ENCODE data around the gene TXNDC8. TPM values are rescaled to one million over a fixed set of nuclear protein-coding genes. Genes with fewer than 3 reads are reported as not detected.

TXNDC8 gene
- total and polyA plus RNA-seq, 2 of the 13 experiments (the other 11 are each of a cell fraction or from before 2014, with no cell fraction given) = not detected

- Histone ChIP-seq H3K4me1 (ENCODE audit: insufficient read depth, low read length) (no peaks in the 10 kb centered on the region), H3K4me3 (replicated peaks in 1 of 3; ENCODE audit: insufficient read depth in 1 of 3, low read depth in 2 of 3, low read length in 3 of 3) (no peak overlapping the region), H3K79me2 (ENCODE audit: insufficient read depth, low read length) (no peaks in the 10 kb centered on the region), H3K27ac (ENCODE audit: extremely low read length, insufficient read depth, low read length) (no peak overlapping the region), H3K27me3 (ENCODE audit: control insufficient read depth in 1 of 2, insufficient read depth in 2 of 2, low read length in 2 of 2) (no peaks in the 10 kb centered on the region), H2AFZ (ENCODE audit: low read length) (no peak overlapping the region), H4K20me1 (ENCODE audit: insufficient read depth, low read length) (no peaks in the 10 kb centered on the region), H3K9me3 (ENCODE audit: low read length) (no peaks in the 10 kb centered on the region), H3K9ac (ENCODE audit: insufficient read depth, low read depth, low read length) (no peak overlapping the region), H3K4me2 (ENCODE audit: low read depth, low read length) (no peak overlapping the region), H3K36me3 (replicated peaks in 1 of 2; ENCODE audit: control insufficient read depth in 1 of 2, insufficient read depth in 2 of 2, low read length in 2 of 2) (no peaks in the 10 kb centered on the region)
- intact Hi-C loops (cut with micrococcal nuclease; ENCODE audit: unreplicated experiment) = no loop called here
- BruUV-seq (replicated peaks) = no TSS peak
- ChIA-PET POLR2A (no interaction called here), CTCF (ENCODE audit: low intra/inter-chr PET ratio, low total read pairs) (no interaction called here)
- no peak for ATAC-seq
- DNase-seq (ENCODE audit: low spot score) = no peak
- TF ChIP-seq, protein P1, sequence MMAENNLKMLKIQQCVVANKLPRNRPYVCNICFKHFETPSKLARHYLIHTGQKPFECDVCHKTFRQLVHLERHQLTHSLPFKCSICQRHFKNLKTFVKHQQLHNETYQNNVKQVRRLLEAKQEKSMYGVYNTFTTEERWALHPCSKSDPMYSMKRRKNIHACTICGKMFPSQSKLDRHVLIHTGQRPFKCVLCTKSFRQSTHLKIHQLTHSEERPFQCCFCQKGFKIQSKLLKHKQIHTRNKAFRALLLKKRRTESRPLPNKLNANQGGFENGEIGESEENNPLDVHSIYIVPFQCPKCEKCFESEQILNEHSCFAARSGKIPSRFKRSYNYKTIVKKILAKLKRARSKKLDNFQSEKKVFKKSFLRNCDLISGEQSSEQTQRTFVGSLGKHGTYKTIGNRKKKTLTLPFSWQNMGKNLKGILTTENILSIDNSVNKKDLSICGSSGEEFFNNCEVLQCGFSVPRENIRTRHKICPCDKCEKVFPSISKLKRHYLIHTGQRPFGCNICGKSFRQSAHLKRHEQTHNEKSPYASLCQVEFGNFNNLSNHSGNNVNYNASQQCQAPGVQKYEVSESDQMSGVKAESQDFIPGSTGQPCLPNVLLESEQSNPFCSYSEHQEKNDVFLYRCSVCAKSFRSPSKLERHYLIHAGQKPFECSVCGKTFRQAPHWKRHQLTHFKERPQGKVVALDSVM (CRISPR knock-in tag; IDR thresholded peaks at IDR 0.05) = no peak
- TF ChIP-seq ZSCAN31 (CRISPR knock-in tag; IDR thresholded peaks at IDR 0.05; ENCODE audit: low read depth) (no peak), HOXA5 (CRISPR knock-in tag; IDR thresholded peaks at IDR 0.05) (no peak), ATF7 (IDR thresholded peaks at IDR 0.05) (no peak), ATF7 (CRISPR knock-in tag; IDR thresholded peaks at IDR 0.05) (no peak), FLYWCH1 (CRISPR knock-in tag; IDR thresholded peaks at IDR 0.05) (no peak), HMGA1 (CRISPR knock-in tag; conservative IDR thresholded peaks at IDR 0.05) (no peak), KLF9 (CRISPR knock-in tag; IDR thresholded peaks at IDR 0.05; ENCODE audit: low read depth) (no peak)
- FAIRE-seq = no peak
- WGBS (ENCODE audit: low lambda C conversion rate) = 56% methylated on average over 5 of the region's 5 CpGs
- in situ Hi-C loops (cut with HindIII; ENCODE audit: extremely low pct_ligation_motif_present, low pct_unique_long_range_greater_than_20kb) = no loop called here
Measured at GRCh38 chr9:110329639-110330230, 7.9 kb downstream of the TXNDC8 start.

GRCh38 chr9:110328763-110329162 is 8.9 kb downstream of the TXNDC8 start:
- CTCF ChIA-PET (ENCODE audit: low intra/inter-chr PET ratio, low total read pairs) = no interaction called here
- no peak for ATAC-seq
- FAIRE-seq = no peak
- intact Hi-C loops (cut with micrococcal nuclease; ENCODE audit: unreplicated experiment) (no loop called here), in situ Hi-C loops (cut with HindIII; ENCODE audit: extremely low pct_ligation_motif_present, low pct_unique_long_range_greater_than_20kb) (no loop called here)
- Histone ChIP-seq H3K79me2 (ENCODE audit: insufficient read depth, low read length) (no peaks in the 10 kb centered on the region), H4K20me1 (ENCODE audit: insufficient read depth, low read length) (no peaks in the 10 kb centered on the region), H3K4me2 (ENCODE audit: low read depth, low read length) (no peak overlapping the region), H3K9ac (ENCODE audit: insufficient read depth, low read depth, low read length) (no peak overlapping the region), H3K4me3 (replicated peaks in 1 of 3; ENCODE audit: insufficient read depth in 1 of 3, low read depth in 2 of 3, low read length in 3 of 3) (no peak overlapping the region), H3K27ac (ENCODE audit: extremely low read length, insufficient read depth, low read length) (no peak overlapping the region), H3K27me3 (ENCODE audit: control insufficient read depth in 1 of 2, insufficient read depth in 2 of 2, low read length in 2 of 2) (no peaks in the 10 kb centered on the region), H3K4me1 (ENCODE audit: insufficient read depth, low read length) (no peaks in the 10 kb centered on the region), H3K9me3 (ENCODE audit: low read length) (no peaks in the 10 kb centered on the region), H2AFZ (ENCODE audit: low read length) (no peak overlapping the region), H3K36me3 (replicated peaks in 1 of 2; ENCODE audit: control insufficient read depth in 1 of 2, insufficient read depth in 2 of 2, low read length in 2 of 2) (no peaks in the 10 kb centered on the region)
- POLR2A ChIA-PET = no interaction called here
- BruUV-seq (replicated peaks) = no TSS peak
- WGBS (ENCODE audit: low lambda C conversion rate) = 6% methylated on average over 1 of the region's 1 CpG
- no peak for DNase-seq (ENCODE audit: low spot score)
- TF ChIP-seq ZNF230 (CRISPR knock-in tag; IDR thresholded peaks at IDR 0.05) (no peak), ELK4 (CRISPR knock-in tag; IDR thresholded peaks at IDR 0.05; ENCODE audit: borderline replicate concordance) (no peak), SRY (CRISPR knock-in tag; IDR thresholded peaks at IDR 0.05) (no peak), ZNF841 (CRISPR knock-in tag; IDR thresholded peaks at IDR 0.05; ENCODE audit: borderline replicate concordance) (no peak), FLYWCH1 (CRISPR knock-in tag; IDR thresholded peaks at IDR 0.05) (no peak), NCOA1 (CRISPR knock-in tag; IDR thresholded peaks at IDR 0.05) (no peak), ZNF766 (CRISPR knock-in tag; IDR thresholded peaks at IDR 0.05; ENCODE audit: borderline replicate concordance) (no peak), ZFYVE20 (CRISPR knock-in tag; IDR thresholded peaks at IDR 0.05; ENCODE audit: borderline replicate concordance, low read depth) (no peak)
- TF ChIP-seq, protein P1 (CRISPR knock-in tag; IDR thresholded peaks at IDR 0.05) = no peak

Measured in HepG2 (cell line).